Mucosa of stomach (tissue), 1 donor: ENCODE data around the gene LEP.
"Not testable (repeated sequence)": the region's sequence is repeated elsewhere in the genome, so short reads cannot be mapped to it uniquely, and the experiment has no call there.

Source experiments
- H3K27me3 ChIP-seq: one replicate; pipeline ENCODE4 v1.7.0; 2013; ENCODE audit warnings: mild to moderate bottlenecking, low read length; ENCODE audit not compliant: control insufficient read depth, insufficient read depth
- H3K36me3 ChIP-seq: one replicate; pipeline ENCODE4 v1.7.0; 2013; ENCODE audit warnings: low read length; ENCODE audit not compliant: control insufficient read depth, insufficient read depth
- H3K4me1 ChIP-seq: one replicate; pipeline ENCODE4 v1.7.0; 2013; ENCODE audit warnings: mild to moderate bottlenecking, low read length; ENCODE audit not compliant: control insufficient read depth, insufficient read depth
- H3K4me3 ChIP-seq: one replicate; pipeline ENCODE4 v1.7.0; 2013; ENCODE audit warnings: low read length
- H3K9ac ChIP-seq: one replicate; pipeline ENCODE4 v1.7.0; 2013; ENCODE audit warnings: mild to moderate bottlenecking, low read length, moderate library complexity
- H3K9me3 ChIP-seq: one replicate; pipeline ENCODE4 v1.7.0; 2013; ENCODE audit warnings: mild to moderate bottlenecking, low read length, moderate library complexity; ENCODE audit not compliant: control insufficient read depth
- donor health status: Pancreatic carcinoma.

LEP gene

DNA sequence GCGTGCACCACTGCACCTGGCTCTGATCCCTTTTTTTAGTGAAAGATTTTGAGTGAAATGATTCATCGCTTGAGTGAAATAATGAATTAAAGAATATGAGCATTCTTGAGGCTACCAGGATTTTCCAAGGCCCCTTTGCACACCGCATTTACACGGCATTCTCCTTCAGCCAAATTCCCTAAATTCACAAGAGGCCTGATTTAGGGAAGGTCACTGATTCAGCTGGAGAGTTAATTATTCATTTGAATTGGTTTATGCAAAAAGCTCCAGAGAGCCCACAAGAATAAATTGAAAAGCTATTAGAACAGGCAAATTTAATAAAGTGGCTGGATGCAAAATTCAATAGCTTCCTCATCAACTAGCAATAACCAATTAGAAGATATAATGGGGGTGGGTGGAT is 46.5 kb downstream of the LEP start:
- no peak overlapping the region for H3K9ac ChIP-seq
- H3K9me3 ChIP-seq: no peaks in the 10 kb centered on the region
- H3K36me3 ChIP-seq: no peaks in the 10 kb centered on the region
- no peaks in the 10 kb centered on the region for H3K4me1 ChIP-seq
- no peak overlapping the region for H3K4me3 ChIP-seq
- H3K27me3 ChIP-seq: no peaks in the 10 kb centered on the region

DNA sequence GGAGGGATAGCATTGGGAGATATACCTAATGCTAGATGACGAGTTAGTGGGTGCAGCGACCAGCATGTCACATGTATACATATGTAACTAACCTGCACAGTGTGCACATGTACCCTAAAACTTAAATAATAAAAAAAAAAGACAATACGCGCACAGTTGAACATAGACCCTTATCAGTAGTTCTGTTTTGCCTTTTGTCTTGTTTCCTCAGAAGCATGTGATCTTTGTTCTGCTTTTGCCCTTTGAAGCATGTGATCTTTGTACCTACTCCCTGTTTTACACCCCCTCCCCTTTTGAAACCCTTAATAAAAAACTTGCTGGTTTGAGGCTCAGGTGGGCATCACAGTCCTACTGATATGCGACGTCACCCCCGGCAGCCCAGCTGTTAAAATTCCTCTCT is 56.9 kb downstream of the LEP start:
- not testable (repeated sequence) for H3K36me3 ChIP-seq, H3K9ac ChIP-seq, H3K27me3 ChIP-seq, H3K4me1 ChIP-seq, H3K9me3 ChIP-seq, H3K4me3 ChIP-seq

DNA sequence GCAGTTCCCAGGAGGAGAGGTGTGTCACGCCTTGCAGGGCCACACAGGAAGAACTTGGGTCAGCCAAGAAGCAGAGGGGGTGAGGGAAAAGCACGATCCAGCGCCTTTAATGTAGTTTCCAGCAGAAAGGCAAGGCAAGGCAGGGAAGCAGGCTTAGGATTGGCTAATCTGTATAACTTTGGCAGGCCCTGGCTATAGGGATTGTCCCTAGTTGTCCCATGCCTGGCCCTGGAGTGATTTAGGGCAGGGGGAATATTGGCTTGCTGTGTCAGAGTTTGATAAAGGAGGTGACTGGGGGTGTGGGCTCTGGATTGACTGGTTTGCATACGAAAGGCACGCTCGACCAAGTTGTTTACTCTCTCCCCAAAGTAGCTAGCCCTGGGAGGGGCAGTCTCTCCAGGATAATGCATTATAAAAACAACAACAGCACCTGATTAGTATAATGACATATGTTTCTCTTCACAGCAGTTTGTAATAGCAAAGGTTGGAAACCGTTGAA is 58.1 kb downstream of the LEP start:
- Histone ChIP-seq H3K4me3 (no peak overlapping the region), H3K27me3 (no peaks in the 10 kb centered on the region), H3K36me3 (no peaks in the 10 kb centered on the region), H3K9ac (no peak overlapping the region), H3K4me1 (peaks cover 5% of the 10 kb centered on the region), H3K9me3 (no peaks in the 10 kb centered on the region)

DNA sequence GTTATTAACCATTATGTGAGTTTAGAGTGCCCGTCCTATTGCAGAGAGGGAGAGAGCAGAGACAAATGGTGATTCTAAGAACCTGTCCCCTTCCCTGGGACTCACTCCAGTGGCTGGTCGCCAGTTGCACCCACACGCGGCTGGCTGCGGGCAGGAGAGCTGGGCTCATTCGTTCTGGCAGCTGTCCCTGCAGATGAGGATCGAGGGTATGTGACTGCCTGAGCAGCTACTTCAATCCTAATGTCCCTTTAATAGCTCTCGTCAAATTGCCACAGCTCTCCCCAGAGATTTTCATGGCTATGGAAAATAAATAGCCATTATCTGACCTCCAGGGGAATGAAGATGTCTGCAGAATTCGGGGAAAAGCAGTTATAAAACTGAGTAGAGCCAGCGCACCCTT is 61.1 kb downstream of the LEP start:
- Histone ChIP-seq H3K9me3 (no peaks in the 10 kb centered on the region), H3K9ac (no peak overlapping the region), H3K27me3 (no peaks in the 10 kb centered on the region), H3K4me1 (peaks cover 5% of the 10 kb centered on the region), H3K4me3 (no peak overlapping the region), H3K36me3 (no peaks in the 10 kb centered on the region)

DNA sequence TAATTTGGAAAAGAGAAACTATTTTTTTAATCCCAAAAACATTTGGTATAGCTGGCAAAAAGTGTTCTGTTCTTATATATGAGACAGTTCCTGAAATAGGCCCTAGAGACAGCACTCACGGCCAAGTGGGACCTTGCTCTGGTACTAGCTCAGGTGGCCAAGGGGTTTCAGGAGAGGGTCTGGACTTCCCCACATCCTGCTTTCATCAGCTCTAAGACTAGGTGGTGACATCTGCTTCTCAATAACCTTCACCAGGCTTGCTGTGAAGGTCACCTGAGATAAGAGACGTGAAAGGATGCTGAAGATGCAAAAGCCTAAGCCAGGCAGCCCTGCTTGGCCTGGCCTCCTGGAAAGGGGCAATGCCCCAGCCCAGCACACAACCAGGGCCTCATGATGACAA is 62.1 kb downstream of the LEP start:
- Histone ChIP-seq H3K9me3 (no peaks in the 10 kb centered on the region), H3K36me3 (no peaks in the 10 kb centered on the region), H3K4me1 (peaks cover 5% of the 10 kb centered on the region), H3K27me3 (no peaks in the 10 kb centered on the region), H3K9ac (no peak overlapping the region), H3K4me3 (no peak overlapping the region)

DNA sequence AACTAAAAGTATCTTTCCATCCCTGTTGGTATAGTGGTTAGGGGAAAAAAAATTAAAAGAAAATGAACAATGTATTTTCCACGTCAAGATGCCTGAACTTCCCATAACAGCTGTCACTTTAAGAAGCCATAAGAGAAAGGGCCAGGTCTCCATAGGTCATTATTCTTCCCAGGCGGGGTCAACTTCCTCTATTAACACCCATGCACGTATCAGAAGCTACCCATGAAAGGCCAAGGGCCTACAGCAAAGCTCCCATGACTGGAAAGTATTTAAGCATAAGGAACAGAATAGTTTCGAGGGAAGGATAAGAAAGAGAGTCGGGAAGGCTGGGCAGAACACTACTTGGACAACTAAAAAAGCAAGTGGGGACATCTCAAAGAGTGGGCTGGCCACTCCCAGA is 62.6 kb downstream of the LEP start:
- Histone ChIP-seq H3K9me3 (no peaks in the 10 kb centered on the region), H3K4me1 (peaks cover 5% of the 10 kb centered on the region), H3K27me3 (no peaks in the 10 kb centered on the region), H3K4me3 (no peak overlapping the region), H3K36me3 (no peaks in the 10 kb centered on the region), H3K9ac (no peak overlapping the region)

DNA sequence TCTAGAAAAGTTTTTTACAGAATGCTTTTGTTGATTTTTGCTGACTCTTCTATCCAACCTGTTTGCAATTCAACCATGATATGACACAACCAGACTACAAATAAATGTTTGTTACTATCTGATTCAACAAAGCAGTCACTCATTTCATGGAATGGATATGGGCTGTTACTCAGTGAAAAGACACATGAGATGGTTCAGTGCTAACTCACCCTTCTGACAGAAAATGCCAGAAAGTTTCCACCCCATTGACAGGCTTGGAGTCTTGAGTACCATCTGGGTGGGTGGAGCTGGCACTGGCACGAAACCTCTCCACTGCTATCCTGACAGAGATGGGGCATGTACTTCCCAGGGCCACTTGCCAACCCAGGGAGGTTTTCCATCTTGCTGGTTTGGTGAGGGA is 63.1 kb downstream of the LEP start:
- Histone ChIP-seq H3K4me1 (peaks cover under 1% of the 10 kb centered on the region), H3K36me3 (no peaks in the 10 kb centered on the region), H3K9ac (no peak overlapping the region), H3K4me3 (no peak overlapping the region), H3K27me3 (no peaks in the 10 kb centered on the region), H3K9me3 (no peaks in the 10 kb centered on the region)

DNA sequence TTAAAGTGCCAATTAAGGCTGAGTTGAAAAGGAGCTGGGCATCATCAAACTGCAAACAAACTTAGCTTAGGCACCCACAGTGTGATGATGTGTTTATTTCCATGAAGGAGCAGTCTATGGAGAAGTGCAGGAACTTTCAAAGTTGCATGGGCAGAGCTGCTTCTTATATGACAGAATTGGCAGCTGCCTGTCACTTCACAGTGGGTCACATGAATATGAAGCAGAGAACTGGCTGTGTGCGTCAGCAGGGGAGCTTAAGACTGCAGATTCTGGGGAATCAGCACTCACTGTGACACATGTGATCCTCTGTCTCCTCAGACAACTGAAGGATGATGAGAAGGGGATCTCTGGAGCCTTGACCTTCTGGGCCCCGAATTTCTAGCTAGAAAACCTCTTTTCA is 66.0 kb downstream of the LEP start:
- Histone ChIP-seq H3K36me3 (no peaks in the 10 kb centered on the region), H3K9ac (no peak overlapping the region), H3K27me3 (no peaks in the 10 kb centered on the region), H3K4me3 (no peak overlapping the region), H3K9me3 (no peaks in the 10 kb centered on the region), H3K4me1 (no peaks in the 10 kb centered on the region)
